22Rv1 (cell line): ENCODE measurements around the gene PDE2A.

Experiments
- H3K27ac ChIP-seq: fragments of 450-650 bp; 2 replicates; pipeline ENCODE4 v1.5.1; 2017
- ZFX ChIP-seq: fragments of 450-650 bp; IDR thresholded peaks from 2 replicates; pipeline ENCODE4 v1.6.1; 2017; ENCODE audit warnings: antibody characterized with exemption, borderline replicate concordance
- TF ChIP-seq, protein P1 (sequence below): fragments of 450-650 bp; IDR thresholded peaks from 2 replicates; pipeline ENCODE4 v1.5.1; 2017; ENCODE audit warnings: mild to moderate bottlenecking

Gene PDE2A

DNA sequence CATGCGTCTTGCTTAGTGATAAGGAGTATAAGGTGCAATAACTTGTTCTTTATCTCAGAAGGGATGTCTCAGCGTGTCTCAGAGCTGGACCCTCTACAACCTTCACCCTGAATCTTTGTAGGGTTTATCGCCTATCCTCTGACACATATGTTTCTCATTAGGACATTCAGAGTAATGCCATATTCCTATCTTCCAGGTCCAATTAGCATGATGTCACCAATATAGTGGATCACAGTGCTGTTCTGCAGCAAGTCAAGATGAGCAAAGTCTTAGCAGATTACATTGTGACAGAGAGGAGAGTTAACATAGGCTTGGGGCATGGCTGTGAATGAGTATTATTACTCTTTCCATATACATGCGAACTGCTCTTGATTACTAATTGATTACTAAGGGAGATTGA lies 129.6 kb downstream of the PDE2A start:
- TF ChIP-seq ZFX, result no peak
- TF ChIP-seq, protein P1, sequence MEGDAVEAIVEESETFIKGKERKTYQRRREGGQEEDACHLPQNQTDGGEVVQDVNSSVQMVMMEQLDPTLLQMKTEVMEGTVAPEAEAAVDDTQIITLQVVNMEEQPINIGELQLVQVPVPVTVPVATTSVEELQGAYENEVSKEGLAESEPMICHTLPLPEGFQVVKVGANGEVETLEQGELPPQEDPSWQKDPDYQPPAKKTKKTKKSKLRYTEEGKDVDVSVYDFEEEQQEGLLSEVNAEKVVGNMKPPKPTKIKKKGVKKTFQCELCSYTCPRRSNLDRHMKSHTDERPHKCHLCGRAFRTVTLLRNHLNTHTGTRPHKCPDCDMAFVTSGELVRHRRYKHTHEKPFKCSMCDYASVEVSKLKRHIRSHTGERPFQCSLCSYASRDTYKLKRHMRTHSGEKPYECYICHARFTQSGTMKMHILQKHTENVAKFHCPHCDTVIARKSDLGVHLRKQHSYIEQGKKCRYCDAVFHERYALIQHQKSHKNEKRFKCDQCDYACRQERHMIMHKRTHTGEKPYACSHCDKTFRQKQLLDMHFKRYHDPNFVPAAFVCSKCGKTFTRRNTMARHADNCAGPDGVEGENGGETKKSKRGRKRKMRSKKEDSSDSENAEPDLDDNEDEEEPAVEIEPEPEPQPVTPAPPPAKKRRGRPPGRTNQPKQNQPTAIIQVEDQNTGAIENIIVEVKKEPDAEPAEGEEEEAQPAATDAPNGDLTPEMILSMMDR, result no peak
- no peak overlapping the region for H3K27ac ChIP-seq

DNA sequence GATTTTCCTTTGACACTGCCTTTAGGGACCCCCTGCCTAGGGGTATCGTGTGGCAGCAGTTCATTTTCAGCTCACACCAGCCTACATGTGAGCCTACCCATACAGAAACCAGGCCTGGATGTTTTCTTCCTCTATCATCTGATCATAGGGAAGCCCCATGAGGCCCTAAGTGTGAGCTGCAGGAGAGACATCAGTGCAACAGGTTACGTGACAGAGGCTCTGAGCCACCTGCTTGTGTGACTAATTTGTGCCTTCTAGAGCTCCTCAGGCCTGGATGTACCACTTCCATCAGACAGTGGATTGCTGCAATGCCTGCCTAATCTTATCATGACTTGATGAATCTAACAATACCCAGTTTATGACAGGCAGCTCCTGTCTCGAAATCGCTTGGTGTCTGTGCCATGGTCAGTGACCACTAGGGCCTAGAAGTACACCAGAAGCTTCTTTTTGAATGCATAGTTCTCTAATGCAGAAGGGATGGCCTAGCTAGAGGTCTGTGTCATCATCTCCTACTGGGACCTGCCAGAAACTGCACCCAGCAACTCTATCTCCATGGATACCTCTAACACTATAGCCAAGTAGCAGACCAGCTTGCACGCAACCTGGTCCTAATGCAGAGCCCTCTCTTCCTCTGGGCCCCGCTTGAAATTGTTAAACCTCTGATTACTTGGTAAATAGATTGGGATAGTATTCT lies 130.2 kb downstream of the PDE2A start:
- H3K27ac ChIP-seq, result no peak overlapping the region
- TF ChIP-seq, protein P1, result no peak
- TF ChIP-seq ZFX, result no peak

DNA sequence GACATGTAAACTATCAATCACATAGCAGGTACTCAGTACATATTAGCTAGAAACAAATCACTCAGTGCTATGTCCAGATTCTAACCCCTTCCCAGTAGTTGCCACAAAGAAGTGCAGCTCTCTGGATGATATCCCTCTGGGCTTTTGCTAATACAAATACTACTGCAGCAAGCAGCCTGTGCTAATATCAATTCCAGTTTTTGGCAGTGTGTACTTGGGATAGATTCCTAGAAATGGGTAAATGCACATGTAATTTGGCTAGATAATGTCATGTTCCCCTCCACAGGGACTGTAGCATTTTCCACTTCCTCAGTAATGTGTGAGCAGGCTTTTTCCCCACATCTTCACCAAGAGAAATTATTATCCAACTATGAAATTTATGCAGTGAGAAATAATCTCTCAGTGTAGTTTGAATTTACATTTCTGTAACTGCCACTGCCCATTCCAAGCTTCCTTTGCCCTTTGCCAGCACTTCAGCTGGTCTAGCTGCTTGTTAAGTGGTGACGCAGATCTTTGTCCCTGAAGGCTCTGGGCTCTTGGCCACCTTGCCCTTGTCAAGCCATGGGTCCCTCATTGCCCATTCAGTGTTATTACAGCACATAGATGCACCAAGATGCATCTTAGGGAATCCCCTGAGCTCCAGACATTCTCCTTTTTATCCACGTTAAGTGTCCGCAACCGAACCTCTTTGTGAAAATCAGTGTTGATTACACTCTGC lies 132.8 kb downstream of the PDE2A start:
- H3K27ac ChIP-seq, result no peak overlapping the region
- TF ChIP-seq, protein P1, result no peak
- TF ChIP-seq ZFX, result no peak

DNA sequence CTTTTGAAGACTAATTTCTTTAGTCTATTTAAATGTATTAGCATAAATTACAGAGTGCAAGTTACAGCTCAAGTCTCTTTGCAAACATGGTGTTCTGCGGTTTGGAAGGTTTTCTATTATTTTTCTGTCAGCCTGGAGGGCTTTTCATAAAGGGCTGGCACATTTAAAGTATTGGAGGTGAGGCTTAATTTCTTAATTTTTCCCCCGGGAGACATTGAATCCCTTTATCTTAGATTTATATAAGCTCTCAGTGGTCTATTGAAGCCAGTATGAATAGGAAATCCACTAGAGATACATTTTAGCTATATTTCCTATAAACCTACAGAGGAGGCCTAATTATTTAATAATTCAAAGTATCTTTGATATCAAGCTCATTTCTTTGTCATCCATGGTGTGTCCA lies 137.2 kb downstream of the PDE2A start:
- no peak overlapping the region for H3K27ac ChIP-seq
- no peak for TF ChIP-seq ZFX
- TF ChIP-seq, protein P1, result no peak

DNA sequence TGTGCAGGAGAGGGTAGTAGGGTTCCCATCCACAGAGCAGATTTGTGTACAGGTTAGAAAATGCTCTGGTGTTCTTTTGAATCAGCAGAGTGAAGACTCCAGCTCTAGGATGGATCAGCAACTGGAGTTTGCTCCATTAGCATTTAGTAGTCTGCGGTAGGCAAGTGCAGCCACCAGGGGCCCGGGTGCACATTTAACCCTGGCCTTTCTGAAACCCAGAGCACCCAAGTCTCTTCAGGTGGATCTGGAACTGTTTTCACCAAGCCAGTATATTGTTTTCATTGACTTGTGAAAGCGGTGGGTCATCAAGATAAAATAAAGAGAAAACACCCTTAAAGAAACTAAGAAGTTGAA lies 139.1 kb downstream of the PDE2A start:
- TF ChIP-seq ZFX, result no peak
- TF ChIP-seq, protein P1, result peak; percentile 14; the same call in 1 of the 2 replicates
- H3K27ac ChIP-seq, result no peak overlapping the region

DNA sequence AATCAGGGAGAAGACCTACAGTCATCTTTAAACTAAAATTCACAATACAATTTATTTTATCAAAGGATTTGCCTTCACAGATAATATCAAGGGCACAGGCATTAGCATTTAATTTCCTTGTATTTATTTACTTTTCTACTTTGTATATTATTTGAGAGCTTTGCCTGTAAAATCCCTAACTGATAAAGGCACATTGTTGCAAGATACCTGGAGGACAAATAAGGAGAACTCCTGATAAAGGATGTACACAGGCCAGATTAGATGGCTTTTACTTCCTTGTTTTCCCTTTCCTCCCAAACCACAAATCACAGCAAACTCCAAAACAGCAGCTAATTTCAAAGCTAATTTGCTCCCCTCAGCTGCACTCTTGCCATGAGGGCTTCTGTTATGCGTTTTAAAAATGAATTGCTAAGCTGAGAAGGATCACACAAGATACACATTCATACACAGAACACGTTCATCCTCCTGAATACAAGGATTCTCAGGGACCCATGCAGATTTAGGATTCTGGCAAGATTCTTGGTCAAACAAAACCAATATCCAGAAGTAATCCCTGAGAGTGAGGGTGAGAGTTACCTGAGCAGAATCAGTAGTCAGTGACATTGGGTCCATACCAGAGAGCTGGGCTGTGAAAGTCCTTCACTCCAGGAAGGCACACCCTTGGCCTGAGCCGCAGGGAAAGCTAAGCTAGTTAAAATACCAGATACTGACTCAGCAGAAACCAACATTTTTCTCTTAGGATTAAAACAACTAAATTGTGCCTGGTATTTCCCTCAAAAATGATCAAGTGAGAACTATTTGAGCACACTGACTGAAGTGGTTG lies 139.6 kb downstream of the PDE2A start:
- H3K27ac ChIP-seq, result no peak overlapping the region
- no peak for TF ChIP-seq ZFX
- TF ChIP-seq, protein P1, result no peak
